Mucosa of stomach (tissue), 1 donor: ENCODE data around the gene CEP112.

Source experiments
- H3K27me3 ChIP-seq: one replicate; pipeline ENCODE4 v1.7.0; 2013; ENCODE audit warnings: mild to moderate bottlenecking, low read length; ENCODE audit not compliant: control insufficient read depth, insufficient read depth
- H3K36me3 ChIP-seq: one replicate; pipeline ENCODE4 v1.7.0; 2013; ENCODE audit warnings: low read length; ENCODE audit not compliant: control insufficient read depth, insufficient read depth
- H3K4me1 ChIP-seq: one replicate; pipeline ENCODE4 v1.7.0; 2013; ENCODE audit warnings: mild to moderate bottlenecking, low read length; ENCODE audit not compliant: control insufficient read depth, insufficient read depth
- H3K4me3 ChIP-seq: one replicate; pipeline ENCODE4 v1.7.0; 2013; ENCODE audit warnings: low read length
- H3K9ac ChIP-seq: one replicate; pipeline ENCODE4 v1.7.0; 2013; ENCODE audit warnings: mild to moderate bottlenecking, low read length, moderate library complexity
- H3K9me3 ChIP-seq: one replicate; pipeline ENCODE4 v1.7.0; 2013; ENCODE audit warnings: mild to moderate bottlenecking, low read length, moderate library complexity; ENCODE audit not compliant: control insufficient read depth
- donor health status: Pancreatic carcinoma.

Gene CEP112

GRCh38 chr17:65638221-65638975, 553.5 kb downstream of the CEP112 start:
- Histone ChIP-seq H3K36me3 (no peaks in the 10 kb centered on the region), H3K9ac (no peak overlapping the region), H3K9me3 (no peaks in the 10 kb centered on the region), H3K27me3 (no peaks in the 10 kb centered on the region), H3K4me3 (no peak overlapping the region), H3K4me1 (peaks cover 25% of the 10 kb centered on the region)

- H3K36me3 ChIP-seq: no peaks in the 10 kb centered on the region
- no peak overlapping the region for H3K9ac ChIP-seq
- no peak overlapping the region for H3K4me3 ChIP-seq
- no peaks in the 10 kb centered on the region for H3K9me3 ChIP-seq
- peaks cover 31% of the 10 kb centered on the region for H3K4me1 ChIP-seq
- no peaks in the 10 kb centered on the region for H3K27me3 ChIP-seq
These were observed 554.1 kb downstream of the CEP112 start for GRCh38 chr17:65637786-65638185.

- H3K4me1 ChIP-seq: peaks cover 37% of the 10 kb centered on the region
- H3K9ac ChIP-seq: no peak overlapping the region
- no peaks in the 10 kb centered on the region for H3K36me3 ChIP-seq
- no peaks in the 10 kb centered on the region for H3K9me3 ChIP-seq
- H3K4me3 ChIP-seq: no peak overlapping the region
- no peaks in the 10 kb centered on the region for H3K27me3 ChIP-seq
These were observed 557.4 kb downstream of the CEP112 start for GRCh38 chr17:65634533-65634932.

- H3K9me3 ChIP-seq: no peaks in the 10 kb centered on the region
- H3K4me1 ChIP-seq: peaks cover 42% of the 10 kb centered on the region
- no peaks in the 10 kb centered on the region for H3K36me3 ChIP-seq
- no peaks in the 10 kb centered on the region for H3K27me3 ChIP-seq
- no peak overlapping the region for H3K9ac ChIP-seq
- H3K4me3 ChIP-seq: no peak overlapping the region
These were observed 557.9 kb downstream of the CEP112 start for GRCh38 chr17:65633988-65634387.

GRCh38 chr17:65633146-65633881, 558.6 kb downstream of the CEP112 start:
- Histone ChIP-seq H3K9ac (no peak overlapping the region), H3K9me3 (no peaks in the 10 kb centered on the region), H3K27me3 (no peaks in the 10 kb centered on the region), H3K36me3 (no peaks in the 10 kb centered on the region), H3K4me1 (peaks cover 43% of the 10 kb centered on the region), H3K4me3 (no peak overlapping the region)

GRCh38 chr17:65630502-65630901, 561.4 kb downstream of the CEP112 start:
- no peaks in the 10 kb centered on the region for H3K9me3 ChIP-seq
- H3K36me3 ChIP-seq: no peaks in the 10 kb centered on the region
- no peaks in the 10 kb centered on the region for H3K27me3 ChIP-seq
- peaks cover 61% of the 10 kb centered on the region for H3K4me1 ChIP-seq
- H3K4me3 ChIP-seq: no peak overlapping the region
- no peak overlapping the region for H3K9ac ChIP-seq

GRCh38 chr17:65629234-65629690, 562.7 kb downstream of the CEP112 start:
- H3K36me3 ChIP-seq: no peaks in the 10 kb centered on the region
- H3K27me3 ChIP-seq: no peaks in the 10 kb centered on the region
- H3K4me3 ChIP-seq: no peak overlapping the region
- peaks cover 51% of the 10 kb centered on the region for H3K4me1 ChIP-seq
- no peaks in the 10 kb centered on the region for H3K9me3 ChIP-seq
- H3K9ac ChIP-seq: no peak overlapping the region

GRCh38 chr17:65628644-65629036, 563.3 kb downstream of the CEP112 start:
- H3K4me3 ChIP-seq: no peak overlapping the region

GRCh38 chr17:65627891-65628643, 563.9 kb downstream of the CEP112 start:
- Histone ChIP-seq H3K36me3 (no peaks in the 10 kb centered on the region), H3K4me1 (peaks cover 40% of the 10 kb centered on the region), H3K9ac (no peak overlapping the region), H3K27me3 (no peaks in the 10 kb centered on the region), H3K9me3 (no peaks in the 10 kb centered on the region), H3K4me3 (no peak overlapping the region)

More at GRCh38 chr17:65628644-65629036, 563.3 kb downstream of the CEP112 start:
- no peak overlapping the region for H3K9ac ChIP-seq
- H3K4me1 ChIP-seq: peaks cover 45% of the 10 kb centered on the region
- no peaks in the 10 kb centered on the region for H3K36me3 ChIP-seq
- no peaks in the 10 kb centered on the region for H3K27me3 ChIP-seq
- no peaks in the 10 kb centered on the region for H3K9me3 ChIP-seq

- Histone ChIP-seq H3K27me3 (no peaks in the 10 kb centered on the region), H3K36me3 (no peaks in the 10 kb centered on the region), H3K4me1 (peaks cover 38% of the 10 kb centered on the region), H3K9me3 (no peaks in the 10 kb centered on the region), H3K9ac (no peak overlapping the region), H3K4me3 (no peak overlapping the region)
These were observed 564.8 kb downstream of the CEP112 start for GRCh38 chr17:65627108-65627507.

GRCh38 chr17:65626451-65626850, 565.5 kb downstream of the CEP112 start:
- Histone ChIP-seq H3K4me1 (peaks cover 38% of the 10 kb centered on the region), H3K36me3 (no peaks in the 10 kb centered on the region), H3K9me3 (no peaks in the 10 kb centered on the region), H3K27me3 (no peaks in the 10 kb centered on the region), H3K4me3 (no peak overlapping the region), H3K9ac (no peak overlapping the region)

GRCh38 chr17:65618516-65618915, 573.4 kb downstream of the CEP112 start:
- Histone ChIP-seq H3K9me3 (no peaks in the 10 kb centered on the region), H3K9ac (no peak overlapping the region), H3K4me3 (no peak overlapping the region), H3K27me3 (no peaks in the 10 kb centered on the region), H3K36me3 (no peaks in the 10 kb centered on the region), H3K4me1 (no peaks in the 10 kb centered on the region)
